H1 (cell line): ENCODE measurements around the gene C1GALT1C1. TPM values are rescaled to one million over a fixed set of nuclear protein-coding genes. Genes with fewer than 3 reads are reported as not detected.

ENCODE experiments used
- ATF2 ChIP-seq: IDR thresholded peaks from 2 replicates; pipeline ENCODE4 v1.6.1; 2012; ENCODE audit warnings: low read length, inconsistent platforms
- BRCA1 ChIP-seq: IDR thresholded peaks from 2 replicates; pipeline ENCODE4 v1.6.1; 2012; ENCODE audit warnings: low read depth, low read length, improper control_type of control experiment
- CHD1 ChIP-seq: IDR thresholded peaks from 2 replicates; pipeline ENCODE4 v1.6.1; 2012; ENCODE audit warnings: low read depth, low read length, improper control_type of control experiment
- CHD7 ChIP-seq: fragments of 300-600 bp; sonication (generic); IDR thresholded peaks from 2 replicates; pipeline ENCODE4 v1.7.1; 2012; ENCODE audit warnings: low read length, moderate library complexity, mild to moderate bottlenecking, inconsistent platforms; ENCODE audit not compliant: insufficient replicate concordance
- EZH2 ChIP-seq: fragments of 200-600 bp; sonication (generic); IDR thresholded peaks from 2 replicates; pipeline ENCODE4 v1.7.1; 2012; ENCODE audit warnings: low read depth, mild to moderate bottlenecking, moderate library complexity, low read length, inconsistent platforms; ENCODE audit not compliant: severe bottlenecking
- JUN ChIP-seq: IDR thresholded peaks from 2 replicates; pipeline ENCODE4 v1.6.1; 2011; ENCODE audit warnings: low read depth, mild to moderate bottlenecking, improper control_type of control experiment, low read length
- MAX ChIP-seq: IDR thresholded peaks from 2 replicates; pipeline ENCODE4 v1.6.1; 2012; ENCODE audit warnings: inconsistent platforms
- POU5F1 ChIP-seq: IDR thresholded peaks from 2 replicates; pipeline ENCODE4 v1.6.1; 2011; ENCODE audit warnings: low read depth, mild to moderate bottlenecking, low read length, moderate library complexity
- SP4 ChIP-seq: IDR thresholded peaks from 2 replicates; pipeline ENCODE4 v1.6.1; 2012; ENCODE audit warnings: low read length, inconsistent platforms
- polyA plus RNA-seq, 7 experiments: library from polyadenylated mRNA; depleted of rRNA in 3 of 7; stranded (reverse) in 5 of 7; unstranded in 2 of 7; fragments of >200 nt in 5 of 7; fragments of 200-250 nt in 2 of 7; gene quantifications; 1 replicate in 5 of 7; 2 replicates in 1 of 7; 4 replicates in 1 of 7; pipeline versions ENCODE4 v1.2.1 to v1.2.3, GENCODE V29; 2011 to 2013; ENCODE audit warnings: missing spikeins in 2 of 7, mixed read lengths in 2 of 7
- total RNA-seq: library from RNA; stranded (reverse); fragmentation: NEBNext Ultra II Directional; extraction: Animal tissue kit (Norgen Biotek cat#: 25700); gene quantifications from 2 replicates; pipeline ENCODE4 v1.2.1, GENCODE V29; 2021

C1GALT1C1 gene
- total and polyA plus RNA-seq, 2 of the 8 experiments (the other 6 are each of a cell fraction or from before 2014, with no cell fraction given): 12.5 to 13.9 TPM

- no peak for TF ChIP-seq CHD7
- TF ChIP-seq MAX: no peak
- TF ChIP-seq ATF2: no peak
- TF ChIP-seq SP4: no peak
- TF ChIP-seq BRCA1: no peak
- no peak for TF ChIP-seq EZH2
- no peak for TF ChIP-seq JUN
- no peak for TF ChIP-seq POU5F1
- TF ChIP-seq CHD1: no peak
- TF ChIP-seq, all 59 proteins: peak for 0
Measured at GRCh38 chrX:120653000-120653399, 23.1 kb upstream of the C1GALT1C1 start (continued).
